T-helper 1 cell treated with Interleukin-12 subunit alpha and Interleukin-12 subunit beta and Interleukin-4 antibody, amounts not matched to agents 30 μg/mL and 1 μg/mL, for 36 hours (primary cell): ENCODE data around the gene SDK1.

Experiments used
- H3K27ac Mint-ChIP-seq: one replicate; pipeline ENCODE4 v1.8.0; 2021; ENCODE audit warnings: mild to moderate bottlenecking, mixed read lengths
- H3K27me3 Mint-ChIP-seq: one replicate; pipeline ENCODE4 v1.8.0; 2021; ENCODE audit warnings: low read depth, mixed read lengths
- H3K36me3 Mint-ChIP-seq: one replicate; pipeline ENCODE4 v1.8.0; 2021; ENCODE audit warnings: low read depth, mixed read lengths
- H3K4me1 Mint-ChIP-seq: one replicate; pipeline ENCODE4 v1.8.0; 2021; ENCODE audit warnings: low read depth, mixed read lengths
- H3K4me3 Mint-ChIP-seq: one replicate; pipeline ENCODE4 v1.8.0; 2021; ENCODE audit warnings: mild to moderate bottlenecking, moderate library complexity, mixed read lengths
- H3K9me3 Mint-ChIP-seq: one replicate; pipeline ENCODE4 v1.8.0; 2021; ENCODE audit warnings: mixed read lengths

The SDK1 gene

DNA sequence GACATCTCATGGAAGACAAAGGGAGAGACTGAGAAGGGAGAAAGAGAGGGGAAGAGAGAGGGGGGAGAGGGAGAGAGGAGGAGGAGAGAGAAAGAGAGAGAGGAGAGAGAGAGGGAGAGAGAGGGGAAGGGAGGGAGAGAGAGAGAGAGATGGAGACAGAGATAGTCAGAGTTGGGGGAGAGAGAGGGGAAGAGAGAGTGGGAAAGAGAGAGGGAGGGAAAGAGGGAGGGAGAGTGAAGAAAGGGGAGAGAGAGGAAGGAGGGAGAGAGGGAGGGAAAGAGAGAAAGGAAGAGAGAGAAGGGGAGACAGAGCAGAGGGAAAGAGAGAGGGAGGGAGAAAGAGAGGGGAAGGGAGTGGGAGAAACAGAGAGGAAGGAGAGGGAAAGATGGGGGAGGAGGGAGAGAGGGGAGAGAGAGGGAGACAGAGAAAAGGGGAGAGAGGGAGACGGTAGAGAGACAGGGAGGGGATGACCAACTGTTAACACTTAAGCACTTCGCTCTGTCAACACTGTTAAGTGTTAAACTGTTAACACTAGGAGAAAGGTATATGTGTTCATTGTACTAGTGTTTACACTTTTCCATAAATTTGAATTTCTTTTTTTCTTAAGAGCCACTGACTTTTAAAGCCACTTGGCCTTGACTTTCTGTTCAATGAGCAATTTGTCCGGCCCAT, 21.8 kb upstream of the SDK1 start:
- H3K27ac Mint-ChIP-seq, result peak overlapping the region; percentile 15
- no peak overlapping the region for H3K4me3 Mint-ChIP-seq
- H3K9me3 Mint-ChIP-seq, result peaks cover 3% of the 10 kb centered on the region
- H3K36me3 Mint-ChIP-seq, result no peaks in the 10 kb centered on the region
- no peaks in the 10 kb centered on the region for H3K4me1 Mint-ChIP-seq
- H3K27me3 Mint-ChIP-seq, result peaks cover 5% of the 10 kb centered on the region

GRCh38 chr7:3280445-3280844, 20.6 kb upstream of the SDK1 start:
- Mint-ChIP-seq H3K9me3 (peaks cover 3% of the 10 kb centered on the region), H3K36me3 (no peaks in the 10 kb centered on the region), H3K27me3 (peaks cover 5% of the 10 kb centered on the region), H3K27ac (no peak overlapping the region), H3K4me1 (no peaks in the 10 kb centered on the region), H3K4me3 (no peak overlapping the region)

DNA sequence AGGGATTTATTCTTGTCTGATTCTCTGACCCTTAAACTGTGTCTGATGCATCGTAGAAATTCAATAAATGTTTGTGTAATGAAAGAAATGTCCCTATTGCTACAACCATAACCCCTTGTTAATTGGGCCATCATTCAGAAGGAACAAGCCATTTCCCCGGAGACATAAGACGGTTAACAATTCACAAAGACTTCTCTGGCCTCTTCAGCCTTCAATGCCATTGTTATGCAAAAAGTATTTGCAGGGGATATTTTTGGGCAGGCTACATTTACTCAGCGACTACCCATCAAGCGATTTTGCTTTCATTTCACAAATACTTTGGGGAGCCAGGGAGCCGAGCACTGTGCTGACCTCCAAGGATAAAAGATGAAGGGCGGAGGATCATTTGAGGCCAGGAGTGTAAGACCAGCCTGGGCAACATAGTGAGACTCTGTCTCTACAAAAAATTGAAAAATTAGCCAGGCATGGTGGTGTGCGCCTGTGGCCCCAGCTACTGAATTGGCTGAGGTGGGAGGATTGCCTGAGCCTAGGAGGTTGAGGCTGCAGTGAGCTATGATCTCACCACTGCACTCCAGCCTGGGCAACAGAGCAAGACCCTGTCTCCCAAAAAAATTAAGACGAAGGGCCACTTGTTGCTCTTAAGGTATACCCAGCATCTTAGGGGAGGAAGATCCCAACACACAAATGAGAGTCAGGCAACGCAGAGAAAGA, 20.0 kb upstream of the SDK1 start:
- H3K9me3 Mint-ChIP-seq, result peaks cover 3% of the 10 kb centered on the region
- H3K36me3 Mint-ChIP-seq, result no peaks in the 10 kb centered on the region
- H3K4me3 Mint-ChIP-seq, result no peak overlapping the region
- peaks cover 5% of the 10 kb centered on the region for H3K27me3 Mint-ChIP-seq
- no peaks in the 10 kb centered on the region for H3K4me1 Mint-ChIP-seq
- no peak overlapping the region for H3K27ac Mint-ChIP-seq

DNA sequence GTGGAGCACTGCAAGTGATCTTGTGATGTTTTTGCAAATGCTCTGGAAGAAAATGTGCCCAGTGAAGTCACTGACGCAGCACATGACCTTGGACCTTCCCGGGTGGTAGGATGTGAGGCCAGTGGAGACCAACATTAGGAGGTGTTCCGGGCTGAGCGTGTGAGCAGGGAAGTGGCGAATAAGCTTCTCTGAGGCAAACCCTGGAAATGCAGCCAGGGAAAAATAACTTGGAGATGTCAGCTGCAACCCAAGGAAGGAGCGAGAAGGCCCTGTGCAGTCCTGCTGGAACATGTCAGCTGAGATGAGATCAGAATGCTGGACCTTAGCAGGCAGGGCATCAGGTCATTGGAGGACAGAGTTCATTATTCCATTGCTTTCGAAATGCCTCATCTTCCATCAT, 18.6 kb upstream of the SDK1 start:
- Mint-ChIP-seq H3K27me3 (peaks cover 5% of the 10 kb centered on the region), H3K4me1 (no peaks in the 10 kb centered on the region), H3K36me3 (no peaks in the 10 kb centered on the region), H3K27ac (no peak overlapping the region), H3K4me3 (no peak overlapping the region), H3K9me3 (peaks cover 2% of the 10 kb centered on the region)

- H3K4me1 Mint-ChIP-seq, result no peaks in the 10 kb centered on the region
- H3K27ac Mint-ChIP-seq, result no peak overlapping the region
- no peak overlapping the region for H3K4me3 Mint-ChIP-seq
- H3K27me3 Mint-ChIP-seq, result peaks cover 5% of the 10 kb centered on the region
- H3K36me3 Mint-ChIP-seq, result no peaks in the 10 kb centered on the region
- no peaks in the 10 kb centered on the region for H3K9me3 Mint-ChIP-seq
Measured at GRCh38 chr7:3283130-3283704, 17.8 kb upstream of the SDK1 start.

DNA sequence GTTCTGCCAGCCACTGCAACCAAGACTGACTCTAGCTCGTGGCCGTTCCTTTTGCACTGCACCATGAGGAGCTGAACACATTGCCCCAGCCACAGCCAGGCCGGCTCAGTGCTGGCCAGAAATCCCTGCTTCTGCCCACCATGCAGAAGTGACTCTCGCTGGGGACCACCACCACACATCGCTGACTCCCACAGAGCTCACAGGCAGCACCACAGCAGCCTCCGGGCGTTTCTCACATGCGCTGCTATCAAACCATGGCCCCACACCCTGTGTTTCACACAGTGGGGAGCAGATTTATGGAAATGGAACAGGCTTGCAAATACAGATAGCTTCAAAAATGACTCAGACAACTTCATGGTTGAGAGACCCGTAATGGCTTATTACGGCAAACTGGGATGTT, 15.4 kb upstream of the SDK1 start:
- Mint-ChIP-seq H3K27ac (no peak overlapping the region), H3K27me3 (peaks cover 3% of the 10 kb centered on the region), H3K4me1 (no peaks in the 10 kb centered on the region), H3K9me3 (no peaks in the 10 kb centered on the region), H3K4me3 (no peak overlapping the region), H3K36me3 (no peaks in the 10 kb centered on the region)

DNA sequence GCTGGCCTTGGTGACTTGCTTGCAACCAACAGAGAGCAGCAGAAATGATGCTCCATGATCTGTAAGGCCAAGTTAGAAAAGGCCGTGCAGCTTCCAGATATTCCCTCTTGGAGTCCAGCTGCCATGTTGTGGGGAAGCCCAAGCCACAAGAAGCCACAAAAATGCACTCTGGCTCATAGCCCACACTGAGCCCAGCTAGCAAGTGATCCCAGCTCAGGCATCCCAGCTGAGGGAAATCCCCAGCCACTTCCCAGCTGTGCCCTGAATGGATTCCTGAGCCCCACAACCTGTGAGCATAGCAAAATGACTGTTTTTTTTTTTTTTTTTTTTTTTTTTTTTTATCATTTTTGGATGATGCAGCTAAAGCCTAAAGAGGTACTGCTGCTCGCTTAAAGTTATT, 11.1 kb upstream of the SDK1 start:
- no peaks in the 10 kb centered on the region for H3K4me1 Mint-ChIP-seq
- peaks cover 4% of the 10 kb centered on the region for H3K27me3 Mint-ChIP-seq
- no peaks in the 10 kb centered on the region for H3K9me3 Mint-ChIP-seq
- H3K36me3 Mint-ChIP-seq, result no peaks in the 10 kb centered on the region
- no peak overlapping the region for H3K27ac Mint-ChIP-seq
- no peak overlapping the region for H3K4me3 Mint-ChIP-seq

- Mint-ChIP-seq H3K4me3 (no peak overlapping the region), H3K36me3 (no peaks in the 10 kb centered on the region), H3K27me3 (peaks cover 9% of the 10 kb centered on the region), H3K9me3 (no peaks in the 10 kb centered on the region), H3K27ac (no peak overlapping the region), H3K4me1 (no peaks in the 10 kb centered on the region)
Measured at GRCh38 chr7:3292694-3293093, 8.4 kb upstream of the SDK1 start.

DNA sequence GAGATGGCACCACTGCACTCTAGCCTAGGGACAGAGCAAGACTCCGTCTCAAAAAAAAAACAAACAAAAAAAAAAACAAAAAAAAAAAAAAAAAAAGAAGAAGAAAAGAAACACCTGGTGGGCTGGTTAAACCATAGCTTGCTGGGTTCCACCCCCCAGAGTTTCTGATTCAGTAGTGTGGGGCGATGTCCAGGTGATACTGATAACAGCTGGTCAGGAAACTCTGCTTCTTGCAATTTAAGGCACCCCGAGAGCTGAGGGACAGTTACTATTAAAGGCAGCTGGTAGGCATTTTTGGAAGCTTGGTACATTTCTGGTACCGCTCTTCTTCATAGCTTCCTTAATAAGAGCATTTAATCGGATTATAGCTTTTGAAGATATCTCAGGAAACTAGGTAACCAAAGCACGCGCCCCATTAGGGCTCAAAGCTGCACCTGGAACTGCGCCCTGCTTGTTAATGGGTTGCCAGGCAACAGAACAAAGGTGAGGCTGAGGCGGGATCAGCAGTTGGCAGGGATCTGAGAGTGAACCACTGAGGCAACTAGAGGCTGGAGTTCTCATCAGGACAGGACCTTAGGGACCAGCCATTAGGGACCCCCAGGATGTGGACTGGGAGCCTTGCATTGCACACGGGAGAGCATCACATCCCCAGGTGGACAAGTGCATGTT, 6.5 kb upstream of the SDK1 start:
- no peak overlapping the region for H3K27ac Mint-ChIP-seq

GRCh38 chr7:3297105-3297819, 3.8 kb upstream of the SDK1 start:
- H3K9me3 Mint-ChIP-seq, result no peaks in the 10 kb centered on the region
- H3K27ac Mint-ChIP-seq, result no peak overlapping the region
- H3K27me3 Mint-ChIP-seq, result peaks cover 28% of the 10 kb centered on the region
- H3K36me3 Mint-ChIP-seq, result no peaks in the 10 kb centered on the region
- no peak overlapping the region for H3K4me3 Mint-ChIP-seq
- peaks cover 4% of the 10 kb centered on the region for H3K4me1 Mint-ChIP-seq

More for the DNA sequence above, 6.5 kb upstream of the SDK1 start:
- Mint-ChIP-seq H3K27me3 (peaks cover 17% of the 10 kb centered on the region), H3K4me3 (no peak overlapping the region), H3K9me3 (no peaks in the 10 kb centered on the region), H3K36me3 (no peaks in the 10 kb centered on the region), H3K4me1 (no peaks in the 10 kb centered on the region)

- peaks cover 5% of the 10 kb centered on the region for H3K4me1 Mint-ChIP-seq
- peaks cover 49% of the 10 kb centered on the region for H3K27me3 Mint-ChIP-seq
- H3K27ac Mint-ChIP-seq, result no peak overlapping the region
- no peaks in the 10 kb centered on the region for H3K36me3 Mint-ChIP-seq
- H3K4me3 Mint-ChIP-seq, result peak overlapping the region; percentile 7
- no peaks in the 10 kb centered on the region for H3K9me3 Mint-ChIP-seq
Measured at GRCh38 chr7:3300221-3300650, 816 bp upstream of the SDK1 start.

GRCh38 chr7:3301449-3301731, 338 bp downstream of the SDK1 start:
- H3K4me3 Mint-ChIP-seq, result no peak overlapping the region

DNA sequence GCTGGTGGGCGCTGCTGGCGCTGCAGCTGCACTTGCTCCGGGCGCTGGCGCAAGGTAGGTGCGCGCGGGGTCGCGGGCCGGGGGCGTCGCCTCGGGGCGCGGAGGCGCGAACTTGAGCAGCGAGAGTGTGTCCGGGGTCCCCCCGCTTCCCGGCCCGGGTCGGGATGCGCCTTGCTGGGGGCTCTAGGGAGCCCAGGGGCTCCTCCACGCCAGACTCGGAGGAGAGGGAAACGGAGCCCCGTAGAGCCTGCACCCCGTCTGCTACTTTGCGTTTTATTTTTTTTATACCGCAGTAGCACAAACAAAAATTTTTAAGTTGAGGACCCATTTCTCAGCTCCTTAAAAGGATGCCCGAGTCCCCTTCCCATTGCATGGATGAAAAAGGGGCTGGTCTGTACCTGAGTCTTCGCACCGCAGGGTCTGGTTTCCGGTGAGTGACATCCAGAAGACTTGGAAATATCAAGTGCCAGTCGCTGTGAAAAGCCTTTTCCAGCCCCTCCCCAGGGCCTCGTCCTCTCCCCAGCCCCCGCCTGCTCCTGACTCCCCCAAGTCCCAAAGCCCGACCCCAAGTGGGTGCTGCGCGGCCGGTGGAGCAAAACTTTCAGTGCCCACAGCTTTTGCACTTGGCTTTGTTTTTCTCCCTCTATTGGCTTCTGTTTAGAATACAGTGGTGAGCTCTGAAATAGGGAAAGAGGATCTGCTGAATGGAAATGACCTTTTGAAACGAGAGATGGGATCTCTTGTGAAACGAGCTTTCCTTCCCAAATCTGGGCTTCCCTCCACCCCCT, 973 bp downstream of the SDK1 start:
- no peaks in the 10 kb centered on the region for H3K36me3 Mint-ChIP-seq
- H3K27ac Mint-ChIP-seq, result peak overlapping the region; percentile 43
- H3K4me3 Mint-ChIP-seq, result peak overlapping the region; percentile 64
- H3K27me3 Mint-ChIP-seq, result peaks cover 60% of the 10 kb centered on the region
- H3K4me1 Mint-ChIP-seq, result peaks cover 5% of the 10 kb centered on the region
- H3K9me3 Mint-ChIP-seq, result no peaks in the 10 kb centered on the region

More at GRCh38 chr7:3301449-3301731, 338 bp downstream of the SDK1 start:
- Mint-ChIP-seq H3K27ac (no peak overlapping the region), H3K36me3 (no peaks in the 10 kb centered on the region), H3K9me3 (no peaks in the 10 kb centered on the region), H3K27me3 (peaks cover 57% of the 10 kb centered on the region), H3K4me1 (peaks cover 5% of the 10 kb centered on the region)
